Endometrial microvascular endothelial cells (primary cell): Measurements from ENCODE around the gene FNDC1. TPM values are rescaled to one million over a fixed set of nuclear protein-coding genes. Genes with fewer than 3 reads are reported as not detected.

Experiments
- in situ Hi-C: cut with HindIII; loops from 2 replicates; pipeline ENCODE4 v1.10.0; 2017; ENCODE audit warnings: low sequenced_read_pairs, low pct_unique_long_range_greater_than_20kb; ENCODE audit errors: inconsistent ontology term
- total RNA-seq: library from RNA; depleted of rRNA; stranded (reverse); fragments of >200 nt; gene quantifications from one replicate; pipeline ENCODE4 v1.2.3, GENCODE V29; 2015; ENCODE audit errors: inconsistent ontology term

Gene FNDC1
- total RNA-seq, 1 donor from 2014 or later: not detected

GRCh38 chr6:159196430-159196975, 27.3 kb downstream of the FNDC1 start:
- in situ Hi-C loops: no loop called here

GRCh38 chr6:159197251-159197650, 28.1 kb downstream of the FNDC1 start:
- in situ Hi-C loops: no loop called here

- in situ Hi-C loops: no loop called here
These were observed 32.1 kb downstream of the FNDC1 start for GRCh38 chr6:159201336-159201735.

GRCh38 chr6:159203304-159204005, 34.3 kb downstream of the FNDC1 start:
- in situ Hi-C loops: no loop called here

GRCh38 chr6:159204605-159205004, 35.4 kb downstream of the FNDC1 start:
- in situ Hi-C loops: no loop called here

- in situ Hi-C loops: no loop called here
These were observed 42.8 kb downstream of the FNDC1 start for GRCh38 chr6:159212028-159212427.

GRCh38 chr6:159212525-159213280, 43.5 kb downstream of the FNDC1 start:
- in situ Hi-C loops: no loop called here

DNA sequence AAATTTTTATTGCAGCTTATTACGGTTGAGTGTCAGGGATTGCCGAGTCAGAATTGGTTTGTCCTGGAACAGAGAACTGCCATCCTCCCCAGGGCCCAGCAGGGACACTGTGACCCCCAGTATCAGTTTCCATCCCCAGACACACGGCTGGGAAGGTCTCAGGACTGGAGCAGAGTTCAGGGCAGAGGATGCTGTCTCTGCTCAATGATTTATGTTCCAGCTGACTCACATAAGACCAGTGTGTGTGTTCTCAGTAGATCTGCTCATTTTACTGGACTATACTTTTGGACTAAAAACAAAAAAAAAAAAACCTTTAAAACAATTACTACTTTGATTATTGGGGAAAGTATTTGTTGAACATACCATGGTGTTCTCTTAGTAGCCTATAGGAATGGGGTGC, 44.2 kb downstream of the FNDC1 start:
- in situ Hi-C loops: no loop called here

GRCh38 chr6:159214281-159214680, 45.1 kb downstream of the FNDC1 start:
- in situ Hi-C loops: no loop called here

GRCh38 chr6:159217595-159218275, 48.5 kb downstream of the FNDC1 start:
- in situ Hi-C loops: no loop called here

DNA sequence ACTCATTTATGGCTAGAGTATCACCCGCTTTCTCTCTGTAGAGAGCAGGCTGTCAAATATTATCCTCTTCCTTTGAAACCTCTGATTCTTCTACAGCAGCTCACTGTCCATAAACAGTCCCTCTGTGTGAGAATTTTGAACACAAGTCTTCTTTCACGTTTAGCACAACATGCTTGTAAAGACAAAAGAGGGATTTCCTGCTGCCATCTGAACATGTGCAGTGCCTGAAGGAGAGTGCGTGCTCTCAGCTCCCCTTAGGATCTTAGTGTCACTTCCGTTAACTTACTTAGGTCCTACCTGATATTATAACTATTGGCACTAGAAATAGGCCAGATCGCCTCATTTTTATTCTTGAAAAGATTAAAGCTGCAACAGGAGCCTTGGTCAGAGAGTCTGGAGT, 50.9 kb downstream of the FNDC1 start:
- in situ Hi-C loops: no loop called here

- in situ Hi-C loops: no loop called here
These were observed 52.4 kb downstream of the FNDC1 start for GRCh38 chr6:159221486-159222170.

DNA sequence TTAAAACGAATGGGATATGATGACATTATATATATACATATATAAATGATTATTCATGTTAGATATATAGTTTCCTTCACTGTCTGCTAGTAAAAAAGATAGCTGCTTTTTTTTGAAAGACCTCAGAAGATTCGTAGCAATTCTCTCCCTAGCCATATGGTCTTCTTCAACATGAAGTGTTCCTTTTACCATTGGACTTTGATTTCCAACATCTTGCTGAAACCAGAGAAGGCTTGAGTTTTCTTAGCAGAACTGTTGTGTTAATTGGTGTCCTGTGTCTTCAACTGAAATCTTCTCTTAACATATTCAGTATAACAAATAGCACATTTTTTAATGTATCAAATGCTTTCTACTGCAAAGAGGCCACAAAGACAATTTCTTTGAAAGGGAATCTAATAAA, 55.3 kb downstream of the FNDC1 start:
- in situ Hi-C loops: no loop called here

GRCh38 chr6:159229651-159230051, 60.5 kb downstream of the FNDC1 start:
- in situ Hi-C loops: no loop called here

DNA sequence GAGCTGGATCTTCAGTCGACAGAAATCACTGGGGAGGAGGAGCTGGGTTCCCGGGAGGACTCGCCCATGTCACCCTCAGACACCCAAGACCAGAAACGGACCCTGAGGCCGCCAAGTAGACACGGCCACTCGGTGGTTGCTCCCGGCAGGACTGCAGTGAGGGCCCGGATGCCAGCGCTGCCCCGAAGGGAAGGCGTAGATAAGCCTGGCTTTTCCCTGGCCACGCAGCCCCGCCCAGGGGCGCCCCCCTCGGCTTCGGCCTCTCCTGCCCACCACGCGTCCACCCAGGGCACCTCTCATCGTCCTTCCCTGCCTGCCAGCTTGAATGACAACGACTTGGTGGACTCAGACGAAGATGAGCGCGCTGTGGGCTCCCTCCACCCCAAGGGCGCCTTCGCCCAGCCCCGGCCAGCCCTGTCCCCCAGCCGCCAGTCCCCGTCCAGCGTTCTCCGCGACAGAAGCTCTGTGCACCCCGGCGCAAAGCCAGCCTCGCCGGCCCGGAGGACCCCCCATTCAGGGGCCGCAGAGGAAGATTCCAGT, 63.0 kb downstream of the FNDC1 start:
- in situ Hi-C loops: no loop called here

DNA sequence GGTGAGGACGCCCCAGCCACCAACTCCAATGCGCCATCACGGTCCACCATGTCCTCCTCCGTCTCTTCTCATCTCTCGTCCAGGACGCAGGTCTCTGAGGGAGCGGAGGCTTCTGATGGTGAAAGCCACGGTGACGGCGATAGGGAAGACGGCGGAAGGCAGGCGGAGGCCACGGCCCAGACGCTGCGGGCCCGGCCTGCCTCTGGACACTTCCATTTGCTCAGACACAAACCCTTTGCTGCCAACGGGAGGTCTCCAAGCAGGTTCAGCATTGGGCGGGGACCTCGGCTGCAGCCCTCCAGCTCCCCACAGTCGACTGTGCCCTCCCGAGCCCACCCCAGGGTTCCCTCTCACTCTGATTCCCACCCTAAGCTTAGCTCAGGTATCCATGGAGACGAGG, 63.6 kb downstream of the FNDC1 start:
- in situ Hi-C loops: no loop called here

DNA sequence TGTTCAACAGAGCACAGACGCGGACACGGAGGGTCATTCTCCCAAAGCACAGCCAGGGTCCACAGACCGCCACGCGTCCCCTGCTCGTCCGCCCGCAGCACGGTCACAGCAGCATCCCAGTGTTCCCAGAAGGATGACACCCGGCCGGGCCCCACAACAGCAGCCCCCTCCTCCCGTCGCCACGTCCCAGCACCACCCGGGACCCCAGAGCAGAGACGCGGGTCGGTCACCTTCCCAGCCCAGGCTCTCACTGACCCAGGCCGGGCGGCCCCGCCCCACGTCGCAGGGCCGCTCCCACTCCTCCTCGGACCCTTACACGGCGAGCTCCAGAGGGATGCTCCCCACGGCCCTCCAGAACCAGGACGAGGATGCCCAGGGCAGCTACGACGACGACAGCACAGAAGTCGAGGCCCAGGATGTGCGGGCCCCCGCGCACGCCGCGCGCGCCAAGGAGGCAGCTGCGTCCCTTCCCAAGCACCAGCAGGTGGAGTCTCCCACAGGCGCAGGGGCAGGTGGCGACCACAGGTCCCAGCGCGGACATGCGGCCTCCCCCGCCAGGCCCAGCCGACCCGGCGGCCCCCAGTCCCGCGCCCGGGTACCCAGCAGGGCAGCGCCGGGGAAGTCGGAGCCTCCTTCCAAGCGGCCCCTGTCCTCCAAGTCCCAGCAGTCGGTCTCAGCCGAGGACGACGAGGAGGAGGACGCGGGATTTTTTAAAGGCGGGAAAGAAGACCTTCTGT, 64.3 kb downstream of the FNDC1 start:
- in situ Hi-C loops: no loop called here

DNA sequence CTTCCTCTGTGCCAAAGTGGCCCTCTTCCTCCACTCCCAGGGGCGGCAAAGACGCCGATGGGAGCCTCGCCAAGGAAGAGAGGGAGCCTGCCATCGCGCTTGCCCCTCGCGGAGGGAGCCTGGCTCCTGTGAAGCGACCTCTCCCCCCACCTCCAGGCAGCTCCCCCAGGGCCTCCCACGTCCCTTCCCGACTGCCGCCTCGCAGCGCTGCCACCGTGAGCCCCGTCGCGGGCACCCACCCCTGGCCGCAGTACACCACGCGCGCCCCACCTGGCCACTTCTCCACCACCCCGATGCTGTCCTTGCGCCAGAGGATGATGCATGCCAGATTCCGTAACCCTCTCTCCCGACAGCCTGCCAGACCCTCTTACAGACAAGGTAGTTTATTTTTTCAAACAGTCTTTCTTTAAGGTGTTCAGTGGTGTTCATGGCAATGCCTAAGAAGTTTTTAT, 64.9 kb downstream of the FNDC1 start:
- in situ Hi-C loops: no loop called here
